Activated CD4-positive, alpha-beta T cell treated with anti-CD3 and anti-CD28 coated beads for 4 hours (primary cell): ENCODE measurements around the gene FN3K.

Experiments used
- DNase-seq, 2 donors: peaks; one replicate each; pipeline ENCODE4 v3.0.0-alpha.2; 2020

The FN3K gene

DNA sequence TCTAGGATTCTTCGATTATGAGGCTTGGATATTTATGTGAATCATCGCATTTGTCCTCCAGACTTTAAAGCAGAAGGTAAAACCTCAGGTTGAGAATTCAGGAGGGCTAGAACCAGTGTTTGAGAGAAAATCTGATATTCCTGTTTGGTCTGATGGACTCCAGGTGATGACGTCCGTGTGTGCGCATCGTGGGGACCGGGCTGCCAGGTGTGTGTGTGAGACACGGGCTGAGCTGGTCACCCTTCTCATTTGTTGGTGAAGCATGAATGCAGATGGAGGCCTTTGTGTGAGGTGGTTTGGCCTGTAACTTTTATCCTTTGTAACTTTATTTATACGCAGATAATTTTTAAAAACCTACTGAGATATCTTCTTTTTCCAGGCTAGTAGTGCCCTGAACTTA, 61.6 kb downstream of the FN3K start:
- DNase-seq: no peak

GRCh38 chr17:82798752-82799151, 63.3 kb downstream of the FN3K start:
- no peak for DNase-seq

DNA sequence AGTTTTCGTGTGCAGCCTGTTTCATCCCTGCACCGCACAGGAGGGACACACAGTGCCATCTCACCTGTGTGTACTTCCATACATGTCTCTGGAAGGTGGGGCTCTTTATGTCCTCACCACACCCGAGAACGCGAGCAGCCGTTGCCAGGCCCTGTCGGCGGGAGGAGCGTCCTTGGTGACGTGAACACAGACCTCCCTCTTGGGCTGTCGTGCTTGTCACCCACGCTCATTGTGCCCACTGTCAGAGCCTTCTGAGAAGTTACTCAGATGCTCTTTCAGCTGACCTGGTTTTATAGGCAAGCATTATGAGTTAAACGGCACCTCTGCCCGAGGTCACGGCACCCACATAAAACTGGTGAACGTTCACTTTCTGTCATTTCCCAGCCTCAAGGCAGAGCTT, 64.2 kb downstream of the FN3K start:
- DNase-seq: no peak
